NOMO-1 treated with dmso at 0.1 percent for 144 hours (cell line): ENCODE results near the gene CYTH3.
"Not testable (repeated sequence)": the region's sequence is repeated elsewhere in the genome, so short reads cannot be mapped to it uniquely, and the experiment has no call there.

ENCODE experiments used
- DNase-seq: peaks from one replicate; lab custom pipeline; 2025; ENCODE audit not compliant: unreplicated experiment; lab: John Stamatoyannopoulos, UW

CYTH3 gene

DNA sequence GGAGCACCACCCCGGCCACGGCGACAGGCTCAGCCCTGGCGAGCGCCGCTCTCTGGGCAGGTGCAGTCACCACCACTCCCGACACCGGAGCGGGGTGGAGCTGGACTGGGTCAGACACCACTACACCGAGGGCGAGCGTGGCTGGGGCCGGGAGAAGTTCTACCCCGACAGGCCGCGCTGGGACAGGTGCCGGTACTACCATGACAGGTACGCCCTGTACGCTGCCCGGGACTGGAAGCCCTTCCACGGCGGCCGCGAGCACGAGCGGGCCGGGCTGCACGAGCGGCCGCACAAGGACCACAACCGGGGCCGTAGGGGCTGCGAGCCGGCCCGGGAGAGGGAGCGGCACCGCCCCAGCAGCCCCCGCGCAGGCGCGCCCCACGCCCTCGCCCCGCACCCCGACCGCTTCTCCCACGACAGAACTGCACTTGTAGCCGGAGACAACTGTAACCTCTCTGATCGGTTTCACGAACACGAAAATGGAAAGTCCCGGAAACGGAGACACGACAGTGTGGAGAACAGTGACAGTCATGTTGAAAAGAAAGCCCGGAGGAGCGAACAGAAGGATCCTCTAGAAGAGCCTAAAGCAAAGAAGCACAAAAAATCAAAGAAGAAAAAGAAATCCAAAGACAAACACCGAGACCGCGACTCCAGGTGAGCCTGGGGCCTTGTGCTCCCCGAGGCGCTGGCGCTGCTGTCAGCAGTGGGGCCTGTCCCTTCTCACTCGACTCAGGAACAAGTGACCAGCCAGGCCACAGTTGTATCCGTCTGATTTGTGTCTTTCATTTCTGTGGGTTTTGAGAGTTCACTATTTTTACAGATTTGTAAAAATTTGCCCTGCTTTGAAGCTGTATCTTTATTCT lies 117.7 kb downstream of the CYTH3 start:
- DNase-seq = no peak

- DNase-seq = no peak
Measured at GRCh38 chr7:6153646-6154541, 118.5 kb downstream of the CYTH3 start.

DNA sequence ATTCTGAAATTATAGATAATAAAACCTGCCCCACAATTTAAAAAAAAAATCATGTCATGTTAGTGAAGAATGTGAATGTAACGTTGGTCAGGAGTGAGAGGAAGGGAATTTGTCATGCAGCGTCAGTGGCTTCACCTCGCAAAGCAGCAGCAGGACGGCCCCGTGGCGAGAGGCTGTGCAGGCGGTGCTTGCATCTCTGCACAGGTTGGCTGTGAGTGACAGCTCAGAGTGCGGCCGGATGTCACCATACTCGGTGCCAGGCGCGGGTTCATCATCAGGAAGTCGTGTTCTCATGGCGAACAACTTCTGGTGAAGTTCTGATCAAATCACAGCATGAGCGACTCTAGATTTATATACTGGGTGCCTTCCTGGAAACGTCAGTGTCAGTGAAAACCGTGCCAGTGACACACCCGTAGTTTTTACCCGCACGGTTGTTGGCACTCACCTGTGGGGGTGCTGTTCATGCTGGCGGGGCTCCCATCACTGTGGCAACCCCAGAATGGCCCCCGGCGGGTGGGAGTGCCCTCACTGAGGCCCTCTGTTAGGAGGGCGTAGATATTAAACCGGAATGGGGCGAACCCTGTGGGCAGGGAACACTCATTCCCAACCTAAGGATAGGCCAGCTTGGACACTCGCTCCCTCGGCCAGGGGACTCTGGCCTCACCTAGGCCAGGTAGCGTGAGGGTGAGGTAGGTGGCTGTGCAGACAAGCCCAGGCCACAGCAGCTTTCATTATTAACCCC lies 120.3 kb downstream of the CYTH3 start:
- no peak for DNase-seq

DNA sequence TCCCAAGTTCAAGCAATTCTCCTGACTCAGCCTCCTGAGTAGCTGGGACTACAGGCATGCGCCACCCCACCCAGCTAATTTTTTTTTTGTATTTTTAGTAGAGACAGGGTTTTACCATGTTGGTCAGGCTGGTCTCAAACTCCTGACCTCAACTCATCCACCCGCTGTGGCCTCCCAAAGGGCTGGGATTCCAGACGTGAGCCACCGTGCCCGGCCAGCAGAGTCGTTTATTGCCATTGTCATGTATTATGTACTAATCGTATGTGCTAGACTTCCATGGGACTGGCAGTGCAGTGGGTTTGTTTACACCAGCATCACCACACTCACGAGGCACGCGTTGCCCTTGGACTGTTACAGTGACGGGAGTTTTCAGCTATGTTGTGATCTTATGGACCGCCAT lies 120.9 kb downstream of the CYTH3 start:
- not testable (repeated sequence) for DNase-seq

DNA sequence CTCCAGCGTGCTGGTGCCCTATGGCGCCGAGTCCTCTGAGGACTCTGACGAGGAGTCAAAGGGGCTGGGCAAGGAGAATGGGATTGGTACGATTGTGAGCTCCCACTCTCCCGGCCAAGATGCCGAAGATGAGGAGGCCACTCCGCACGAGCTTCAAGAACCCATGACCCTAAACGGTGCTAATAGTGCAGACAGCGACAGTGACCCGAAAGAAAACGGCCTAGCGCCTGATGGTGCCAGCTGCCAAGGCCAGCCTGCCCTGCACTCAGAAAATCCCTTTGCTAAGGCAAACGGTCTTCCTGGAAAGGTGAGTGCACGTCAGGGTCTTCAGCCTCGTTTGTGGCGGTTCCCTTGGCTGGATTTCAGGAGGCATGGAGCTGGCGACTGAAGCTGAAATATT lies 122.4 kb downstream of the CYTH3 start:
- no peak for DNase-seq

DNA sequence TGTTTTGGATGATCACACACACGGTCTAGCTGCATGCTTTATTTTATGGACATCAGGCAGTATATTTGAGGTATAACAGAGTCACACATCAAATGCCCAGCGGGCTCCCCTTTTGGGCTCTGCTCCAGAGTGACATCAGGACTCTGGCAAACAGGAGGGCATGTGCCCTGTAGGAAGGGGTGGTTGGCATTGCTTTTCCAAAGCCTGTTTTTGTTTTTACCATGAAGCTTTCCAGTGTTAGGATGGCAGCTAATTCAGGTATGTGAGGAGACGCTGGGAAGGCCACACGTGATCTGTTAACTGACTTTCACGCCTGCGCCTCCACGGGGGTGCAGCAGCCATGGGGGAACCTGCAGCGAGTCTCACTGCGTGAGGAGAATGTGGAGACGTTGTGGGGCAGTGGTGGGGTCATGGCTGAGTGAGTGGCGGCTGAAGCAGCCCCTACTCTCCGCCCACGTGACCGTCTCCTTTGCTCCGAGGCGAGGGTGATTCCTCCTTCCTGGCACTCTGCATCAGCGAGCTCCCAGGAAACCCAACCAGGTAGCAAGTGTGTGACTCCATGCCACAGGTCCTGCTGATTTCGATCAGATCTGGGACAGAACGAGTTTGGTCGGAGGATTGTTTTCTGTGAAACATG lies 123.6 kb downstream of the CYTH3 start:
- DNase-seq = no peak

DNA sequence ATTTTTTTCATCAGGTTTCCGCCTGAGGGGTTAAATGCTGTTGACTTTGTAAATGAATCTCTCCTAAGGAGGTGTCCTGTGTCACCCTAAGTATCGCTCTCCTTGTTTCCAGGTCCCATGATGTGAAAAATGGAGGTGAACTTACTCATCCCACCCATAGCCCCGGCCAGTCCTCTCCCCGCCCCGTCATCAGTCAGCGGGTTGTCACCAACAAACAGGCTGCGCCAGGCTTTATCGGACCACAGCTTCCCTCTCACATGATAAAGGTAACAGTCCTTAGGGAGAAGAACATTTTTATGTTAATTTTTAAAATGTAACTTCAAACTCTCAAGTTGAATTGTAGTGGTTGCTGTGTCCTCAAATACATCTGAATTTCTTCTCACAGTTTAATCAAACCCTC lies 124.8 kb downstream of the CYTH3 start:
- no peak for DNase-seq

- no peak for DNase-seq
Measured at GRCh38 chr7:6146666-6147065, 125.8 kb downstream of the CYTH3 start.

- no peak for DNase-seq
Measured at GRCh38 chr7:6143997-6144396, 128.4 kb downstream of the CYTH3 start.

DNA sequence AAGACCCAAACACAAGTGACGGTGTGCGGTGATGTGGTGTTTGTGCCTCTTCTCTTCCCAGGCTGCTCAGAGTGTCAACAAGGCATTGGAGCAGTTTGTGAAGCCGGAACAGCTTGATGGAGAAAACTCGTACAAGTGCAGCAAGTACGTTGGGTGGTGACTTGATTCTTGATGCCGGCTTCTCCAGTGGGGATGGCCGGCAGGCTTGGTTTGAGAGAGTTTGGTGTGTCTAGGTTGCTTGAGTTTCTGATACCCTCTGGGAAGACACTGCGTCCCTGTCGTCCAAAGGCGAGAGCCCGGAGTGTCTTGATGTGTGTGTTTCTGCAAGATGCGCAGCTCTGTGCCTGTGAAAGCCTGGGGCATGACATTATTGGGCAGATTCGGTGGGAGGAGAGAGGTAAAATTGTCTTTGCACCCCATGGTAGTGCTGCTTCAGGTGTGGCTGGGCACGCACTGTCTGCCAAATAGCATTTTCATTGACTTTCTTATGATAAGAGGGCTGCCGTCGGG lies 129.5 kb downstream of the CYTH3 start:
- DNase-seq = no peak

DNA sequence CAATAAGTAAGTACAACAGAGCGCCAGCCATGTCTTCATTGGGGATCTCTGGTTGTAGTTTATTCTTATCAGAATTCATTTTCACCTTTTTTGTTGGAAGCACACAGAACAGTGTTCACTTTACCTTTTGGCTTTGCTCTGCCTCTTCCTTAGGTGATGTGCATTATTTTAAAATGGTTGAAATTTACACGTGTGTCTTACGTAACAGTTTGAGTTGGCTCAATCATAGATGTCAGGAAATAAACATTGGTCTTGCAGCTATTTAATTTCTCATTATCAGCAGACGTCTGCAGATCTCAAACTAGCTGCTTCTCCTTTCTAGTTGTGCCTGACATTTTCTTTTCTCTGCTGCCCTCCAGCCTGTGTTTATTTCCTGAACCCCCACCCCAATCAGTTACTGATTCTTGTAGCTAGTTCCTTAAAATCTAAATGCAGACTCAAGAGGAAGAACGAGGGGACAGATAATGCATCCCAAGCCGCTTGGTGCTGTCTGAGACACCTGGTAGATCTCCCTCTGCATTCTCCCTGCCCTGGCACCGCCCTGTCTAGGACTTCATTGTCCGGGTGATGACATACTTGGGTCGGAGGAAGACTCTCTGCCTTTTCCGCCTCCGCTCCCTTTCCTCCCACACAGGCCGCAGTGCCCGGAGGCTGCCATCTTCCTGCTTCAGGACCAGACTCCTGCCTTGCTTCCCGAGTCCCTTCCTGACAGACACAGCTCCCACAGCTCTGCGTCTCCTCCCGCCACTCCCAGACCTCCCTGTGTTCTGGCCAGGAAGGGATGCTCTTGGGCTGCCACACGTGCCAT lies 133.0 kb downstream of the CYTH3 start:
- DNase-seq = peak; percentile 78

GRCh38 chr7:6136475-6136874 lies 135.9 kb downstream of the CYTH3 start:
- DNase-seq = no peak

- DNase-seq = no peak
Measured at GRCh38 chr7:6133249-6133648, 139.2 kb downstream of the CYTH3 start.

DNA sequence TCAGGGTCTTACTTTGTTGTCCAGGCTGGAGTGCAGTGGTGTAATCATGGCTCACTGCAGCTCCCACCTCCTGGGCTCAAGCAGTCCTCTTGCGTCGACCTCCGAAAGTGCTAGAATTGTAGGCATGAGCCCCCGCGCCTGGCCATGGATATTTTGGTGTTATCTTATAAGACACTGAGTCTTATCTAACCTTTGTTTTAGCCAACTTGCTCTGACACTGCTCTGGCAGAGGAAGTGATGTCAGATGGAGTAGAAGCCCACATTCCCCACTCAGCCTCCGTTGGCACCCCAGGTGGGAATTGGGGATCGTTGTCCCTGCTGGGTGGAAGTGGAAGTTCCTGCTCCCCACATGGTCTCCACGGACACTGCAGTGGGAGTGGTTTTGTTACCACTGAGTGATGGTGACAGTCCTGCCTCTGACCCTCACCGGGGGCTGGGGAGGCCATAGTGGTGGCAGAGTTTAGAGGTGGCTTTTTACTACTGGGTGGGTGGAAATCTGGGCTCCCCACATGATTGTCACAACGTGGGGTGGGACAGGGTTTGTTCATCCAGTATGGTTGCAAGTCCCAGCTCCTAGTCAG lies 142.3 kb downstream of the CYTH3 start:
- no peak for DNase-seq

DNA sequence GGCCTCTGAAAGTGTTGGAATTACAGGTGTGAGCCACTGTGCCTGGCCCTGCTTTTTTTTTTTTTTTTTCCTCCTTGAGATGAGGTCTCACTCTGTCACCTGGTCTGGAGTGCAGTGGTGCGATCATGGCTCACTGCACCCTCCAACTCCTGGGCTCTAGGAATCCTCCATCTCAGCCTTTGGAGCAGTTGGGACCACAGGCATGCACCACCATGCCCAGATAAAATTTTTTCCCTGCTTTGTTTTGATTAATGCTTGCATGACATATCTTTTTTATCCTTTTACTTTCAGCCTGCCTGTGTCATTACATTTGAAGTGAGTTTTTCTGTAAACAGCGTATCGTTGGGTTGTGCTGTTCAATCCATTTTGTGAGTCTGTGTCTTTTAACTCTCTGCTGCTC lies 144.2 kb downstream of the CYTH3 start:
- DNase-seq = no peak

GRCh38 chr7:6127110-6127490 lies 145.3 kb downstream of the CYTH3 start:
- no peak for DNase-seq

DNA sequence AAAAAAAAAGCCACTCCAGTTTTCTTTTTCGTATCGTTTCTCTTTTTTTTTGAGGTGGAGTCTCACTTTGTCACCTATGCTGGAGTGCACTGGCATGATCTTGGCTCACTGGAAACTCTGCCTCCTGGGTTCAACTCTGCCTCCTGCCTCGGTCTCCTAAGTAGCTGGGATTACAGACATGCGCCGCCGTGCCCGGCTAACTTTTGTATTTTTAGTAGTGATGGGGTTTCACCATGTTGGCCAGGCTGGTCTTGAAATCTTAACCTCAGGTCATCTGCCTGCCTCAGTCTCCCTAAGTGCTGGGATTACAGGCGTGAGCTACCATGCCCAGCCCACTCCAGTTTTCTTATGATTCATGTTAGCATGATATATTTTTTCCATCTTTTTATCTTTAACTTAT lies 148.6 kb downstream of the CYTH3 start:
- no peak for DNase-seq

DNA sequence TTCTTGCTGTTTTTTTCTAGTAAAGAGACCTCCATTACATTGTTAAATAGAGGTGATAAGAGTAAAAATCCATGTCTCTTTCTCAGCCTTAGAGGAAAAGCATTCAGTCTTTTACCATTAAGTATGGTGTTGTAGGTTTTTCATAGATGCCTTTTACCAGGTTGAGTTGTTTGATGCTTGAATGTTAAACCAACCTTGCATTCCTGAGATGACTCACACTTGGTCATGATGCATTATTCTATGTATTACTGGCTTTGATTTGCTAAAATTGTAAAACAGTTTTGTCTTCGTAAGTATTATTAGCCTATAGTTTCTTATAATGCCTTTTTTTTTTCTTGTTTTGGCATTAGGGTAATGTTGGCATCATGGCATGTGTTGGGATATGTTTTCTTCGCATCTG lies 151.3 kb downstream of the CYTH3 start:
- no peak for DNase-seq

DNA sequence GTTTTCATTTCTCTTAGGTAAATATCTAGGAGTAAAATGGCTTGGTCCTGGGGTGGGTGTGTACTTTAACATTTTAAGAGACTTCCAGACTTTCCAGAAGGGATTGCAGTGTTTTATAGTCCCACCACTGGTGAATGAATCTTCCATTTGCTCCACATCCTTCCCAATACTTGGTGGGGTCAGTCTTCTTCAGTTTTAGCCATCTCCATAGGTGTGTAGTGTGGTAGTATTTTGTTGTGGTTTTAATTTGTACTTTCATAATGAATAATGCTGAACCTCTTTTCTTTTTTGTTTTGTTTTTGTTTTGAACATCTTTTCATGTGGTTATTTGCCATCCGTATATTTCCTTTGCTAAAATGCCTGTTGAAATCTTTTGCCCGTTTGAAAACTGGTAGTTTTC lies 154.9 kb downstream of the CYTH3 start:
- DNase-seq = no peak

DNA sequence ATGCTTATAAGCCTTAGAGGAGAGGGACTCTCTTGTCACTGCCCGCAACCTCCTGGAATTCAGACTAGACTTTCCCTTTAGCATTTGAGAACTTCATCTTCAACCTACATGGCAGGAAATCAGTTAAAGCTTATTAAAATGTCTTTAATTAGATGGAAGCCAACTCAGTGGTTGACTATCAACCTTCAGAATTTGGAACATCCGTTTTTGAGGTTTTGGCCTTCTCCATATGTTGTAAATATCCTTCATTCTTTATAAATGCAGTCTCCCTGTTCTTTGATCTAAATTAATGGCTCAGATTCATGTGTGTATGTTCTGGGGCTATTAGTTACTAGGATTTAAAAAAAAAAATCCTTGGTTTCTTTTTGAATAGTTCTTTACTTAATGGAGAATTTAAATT lies 156.2 kb downstream of the CYTH3 start:
- no peak for DNase-seq
